Cardiac muscle cell (in vitro differentiated cells and primary cell): ENCODE data around the gene KIF26B. TPM values are rescaled to one million over a fixed set of nuclear protein-coding genes. Genes with fewer than 3 reads are reported as not detected.

Source experiments
- DNase-seq, 2 donors: peaks; one replicate each; pipeline versions ENCODE4 v3.0.0 to v3.0.0-alpha.2; 2010 to 2017; ENCODE audit warnings: low read depth in 1 of 2, low spot score in 1 of 2
- H3K27ac ChIP-seq: fragments of 200-600 bp; sonication (generic); 2 replicates; pipeline ENCODE4 v1.5.1; 2016
- H3K27me3 ChIP-seq: fragments of 200-600 bp; sonication (generic); 2 replicates; pipeline ENCODE4 v1.6.0; 2016; ENCODE audit warnings: control low read depth
- H3K36me3 ChIP-seq: fragments of 200-600 bp; sonication (generic); 2 replicates; pipeline ENCODE4 v1.5.1; 2016; ENCODE audit warnings: control low read depth
- H3K4me1 ChIP-seq: fragments of 200-600 bp; sonication (generic); 2 replicates; pipeline ENCODE4 v1.8.1; 2017; ENCODE audit warnings: low read depth, mild to moderate bottlenecking, mixed run types
- H3K4me3 ChIP-seq: fragments of 200-600 bp; sonication (generic); 2 replicates; pipeline ENCODE4 v1.5.1; 2016; ENCODE audit warnings: mild to moderate bottlenecking
- H3K9me3 ChIP-seq: fragments of 200-600 bp; sonication (generic); 2 replicates; pipeline ENCODE4 v1.5.1; 2017; ENCODE audit warnings: low read depth, mild to moderate bottlenecking, control low read depth
- polyA plus RNA-seq: library from polyadenylated mRNA; unstranded; fragments of >200 nt; fragmentation: Nextera tagmentation; extraction: Ambion mirVana; gene quantifications from 2 replicates; pipeline ENCODE4 v1.2.1, GENCODE V29; 2016
- total RNA-seq: library from RNA; depleted of rRNA; stranded (reverse); fragments of >200 nt; gene quantifications from 2 replicates; pipeline ENCODE4 v1.2.3, GENCODE V29; 2016
- TF ChIP-seq, protein P1 (sequence below): IDR thresholded peaks from 2 replicates; pipeline ENCODE4 v1.5.1; 2012; ENCODE audit warnings: low read depth, mild to moderate bottlenecking, low read length

Gene KIF26B
- total and polyA plus RNA-seq, 2 experiments from 2014 or later, result 58.9 to 177 TPM

GRCh38 chr1:245166471-245166885 is 11.7 kb downstream of the KIF26B start:
- peaks cover 26% of the 10 kb centered on the region for H3K36me3 ChIP-seq
- no peaks in the 10 kb centered on the region for H3K27me3 ChIP-seq
- TF ChIP-seq, protein P1, sequence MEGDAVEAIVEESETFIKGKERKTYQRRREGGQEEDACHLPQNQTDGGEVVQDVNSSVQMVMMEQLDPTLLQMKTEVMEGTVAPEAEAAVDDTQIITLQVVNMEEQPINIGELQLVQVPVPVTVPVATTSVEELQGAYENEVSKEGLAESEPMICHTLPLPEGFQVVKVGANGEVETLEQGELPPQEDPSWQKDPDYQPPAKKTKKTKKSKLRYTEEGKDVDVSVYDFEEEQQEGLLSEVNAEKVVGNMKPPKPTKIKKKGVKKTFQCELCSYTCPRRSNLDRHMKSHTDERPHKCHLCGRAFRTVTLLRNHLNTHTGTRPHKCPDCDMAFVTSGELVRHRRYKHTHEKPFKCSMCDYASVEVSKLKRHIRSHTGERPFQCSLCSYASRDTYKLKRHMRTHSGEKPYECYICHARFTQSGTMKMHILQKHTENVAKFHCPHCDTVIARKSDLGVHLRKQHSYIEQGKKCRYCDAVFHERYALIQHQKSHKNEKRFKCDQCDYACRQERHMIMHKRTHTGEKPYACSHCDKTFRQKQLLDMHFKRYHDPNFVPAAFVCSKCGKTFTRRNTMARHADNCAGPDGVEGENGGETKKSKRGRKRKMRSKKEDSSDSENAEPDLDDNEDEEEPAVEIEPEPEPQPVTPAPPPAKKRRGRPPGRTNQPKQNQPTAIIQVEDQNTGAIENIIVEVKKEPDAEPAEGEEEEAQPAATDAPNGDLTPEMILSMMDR, result peak; percentile 5
- peaks cover 31% of the 10 kb centered on the region for H3K4me1 ChIP-seq
- DNase-seq, result peak in 1 of 2 donors; percentile 50
- H3K27ac ChIP-seq, result peak overlapping the region; percentile 61
- no peaks in the 10 kb centered on the region for H3K9me3 ChIP-seq
- no peak overlapping the region for H3K4me3 ChIP-seq

DNA sequence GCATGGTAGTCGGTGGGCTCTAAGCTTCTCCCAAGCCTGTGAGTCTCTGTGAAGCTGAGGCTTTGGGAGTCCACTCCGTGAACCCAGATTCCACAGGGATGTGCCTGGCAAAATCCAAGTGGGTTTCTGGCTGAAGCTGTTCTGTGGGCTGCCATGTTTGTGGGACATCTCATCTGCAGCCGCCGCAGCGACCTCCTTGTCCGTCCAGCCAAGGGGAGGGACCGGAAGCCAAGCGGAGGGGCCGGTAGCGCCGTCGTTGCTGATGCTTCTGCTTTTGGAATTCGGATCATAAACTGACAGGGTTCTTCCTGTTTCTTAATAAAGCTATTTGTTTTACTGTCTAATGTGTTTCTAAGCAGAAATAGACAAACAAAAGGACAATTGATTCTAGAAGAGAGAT is 13.3 kb downstream of the KIF26B start:
- DNase-seq, result no peak
- TF ChIP-seq, protein P1, result no peak
- Histone ChIP-seq H3K4me3 (no peak overlapping the region), H3K27me3 (no peaks in the 10 kb centered on the region), H3K27ac (peak overlapping the region; percentile 49), H3K9me3 (no peaks in the 10 kb centered on the region), H3K4me1 (peaks cover 31% of the 10 kb centered on the region), H3K36me3 (peaks cover 34% of the 10 kb centered on the region)

DNA sequence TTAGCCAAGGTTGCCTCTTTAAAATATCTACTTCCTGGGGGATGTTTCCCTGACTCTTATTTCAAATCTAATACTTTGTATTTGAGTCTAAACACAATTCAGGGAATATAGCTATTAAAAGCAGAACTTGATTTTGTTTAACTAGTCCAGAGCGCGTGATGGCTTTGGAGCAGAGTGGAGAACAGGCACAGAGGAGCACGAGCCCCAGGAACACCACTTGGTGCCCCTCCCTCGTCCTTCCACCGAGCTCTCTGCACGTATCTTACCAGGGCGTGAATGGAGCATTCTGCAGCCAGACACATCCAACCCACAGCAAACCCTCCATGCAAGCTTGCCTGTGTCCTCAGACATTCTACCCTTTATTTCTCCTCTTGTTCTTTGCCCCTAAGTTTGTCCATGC is 14.1 kb downstream of the KIF26B start:
- TF ChIP-seq, protein P1, result no peak
- Histone ChIP-seq H3K27me3 (no peaks in the 10 kb centered on the region), H3K4me1 (peaks cover 25% of the 10 kb centered on the region), H3K27ac (peak overlapping the region; percentile 49), H3K4me3 (no peak overlapping the region), H3K9me3 (no peaks in the 10 kb centered on the region), H3K36me3 (peaks cover 34% of the 10 kb centered on the region)
- DNase-seq, result no peak

DNA sequence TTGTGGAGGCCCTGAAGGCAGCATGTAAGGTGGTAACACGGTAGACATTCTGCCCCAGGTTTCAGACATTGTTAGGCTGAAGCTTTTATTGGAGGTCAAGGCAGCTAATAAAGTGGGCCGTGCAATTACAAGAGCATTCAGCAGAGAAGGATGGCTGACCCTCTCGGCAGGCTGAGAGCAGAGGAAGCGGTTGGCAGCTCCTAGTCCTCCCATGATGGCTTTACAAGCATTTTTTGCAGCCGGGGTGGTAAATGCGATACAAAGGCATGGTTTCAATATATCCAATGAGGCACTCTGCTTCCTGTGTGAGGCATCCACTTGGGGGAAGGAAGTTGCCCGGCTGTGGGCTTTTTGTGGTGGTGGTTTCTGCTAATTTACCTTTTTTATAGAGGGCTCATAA is 14.6 kb downstream of the KIF26B start:
- Histone ChIP-seq H3K36me3 (peaks cover 34% of the 10 kb centered on the region), H3K27ac (peak overlapping the region; percentile 49), H3K27me3 (no peaks in the 10 kb centered on the region), H3K4me1 (peaks cover 25% of the 10 kb centered on the region), H3K4me3 (no peak overlapping the region), H3K9me3 (no peaks in the 10 kb centered on the region)
- no peak for DNase-seq
- TF ChIP-seq, protein P1, result no peak

GRCh38 chr1:245172026-245172425 is 17.2 kb downstream of the KIF26B start:
- H3K27ac ChIP-seq, result no peak overlapping the region
- H3K4me3 ChIP-seq, result no peak overlapping the region
- no peaks in the 10 kb centered on the region for H3K27me3 ChIP-seq
- DNase-seq, result no peak
- H3K4me1 ChIP-seq, result peaks cover 7% of the 10 kb centered on the region
- TF ChIP-seq, protein P1, result no peak
- H3K9me3 ChIP-seq, result no peaks in the 10 kb centered on the region
- peaks cover 34% of the 10 kb centered on the region for H3K36me3 ChIP-seq

GRCh38 chr1:245172829-245173228 is 18.0 kb downstream of the KIF26B start:
- TF ChIP-seq, protein P1, result no peak
- H3K27me3 ChIP-seq, result no peaks in the 10 kb centered on the region
- H3K4me3 ChIP-seq, result no peak overlapping the region
- DNase-seq, result no peak
- peak overlapping the region; percentile 52 for H3K27ac ChIP-seq
- no peaks in the 10 kb centered on the region for H3K9me3 ChIP-seq
- peaks cover 10% of the 10 kb centered on the region for H3K4me1 ChIP-seq
- peaks cover 34% of the 10 kb centered on the region for H3K36me3 ChIP-seq
